H1 (cell line): ENCODE measurements around the gene FASTKD3. TPM values are rescaled to one million over a fixed set of nuclear protein-coding genes. Genes with fewer than 3 reads are reported as not detected.

ENCODE experiments used
- CTCF ChIA-PET: fragments of 300-600 bp; sonication (Branson Sonifier 250); formaldehyde crosslinking; loops from one replicate; lab custom pipeline; 2021; ENCODE audit not compliant: partially characterized antibody; lab: Charles Lee
- POLR2A ChIA-PET: fragments of 300-600 bp; sonication (Branson Sonifier 250); formaldehyde crosslinking; loops from one replicate; lab custom pipeline; 2021; ENCODE audit warnings: inconsistent platforms; ENCODE audit not compliant: partially characterized antibody; lab: Charles Lee
- DNase-seq, 2 experiments: peaks; one replicate each; pipeline versions ENCODE4 v3.0.0 to v3.0.0-alpha.2; 2010 to 2022; ENCODE audit warnings: low spot score in 2 of 2, low read depth in 1 of 2, mixed read lengths in 1 of 2
- FAIRE-seq: peaks from 2 replicates; lab custom pipeline; 2011; peaks lifted over from hg19 to GRCh38; lab: Jason Lieb, UNC
- H2AFZ ChIP-seq: 2 replicates; pipeline ENCODE4 v1.8.1; 2012; ENCODE audit warnings: low read length, inconsistent platforms
- H2AK5ac ChIP-seq: 2 replicates; pipeline ENCODE4 v1.6.1; 2013; ENCODE audit warnings: low read depth, low read length
- H2BK120ac ChIP-seq: replicated peaks from 2 replicates; pipeline ENCODE3; 2013; ENCODE audit warnings: low read depth, low read length, inconsistent platforms
- H2BK12ac ChIP-seq: 2 replicates; pipeline ENCODE4 v1.6.1; 2013; ENCODE audit warnings: low read depth, low read length
- H2BK15ac ChIP-seq: 2 replicates; pipeline ENCODE4 v1.6.1; 2013; ENCODE audit warnings: low read length
- H2BK20ac ChIP-seq: 2 replicates; pipeline ENCODE4 v1.6.1; 2013; ENCODE audit warnings: low read length
- H2BK5ac ChIP-seq: 2 replicates; pipeline ENCODE4 v1.6.1; 2013; ENCODE audit warnings: low read depth, low read length
- H3K14ac ChIP-seq: 2 replicates; pipeline ENCODE4 v1.6.1; 2013; ENCODE audit warnings: inconsistent platforms; ENCODE audit not compliant: insufficient read length
- H3K18ac ChIP-seq: 2 replicates; pipeline ENCODE4 v1.6.1; 2013; ENCODE audit warnings: low read length; ENCODE audit errors: extremely low read depth
- H3K23ac ChIP-seq: 2 replicates; pipeline ENCODE4 v1.6.1; 2013; ENCODE audit warnings: inconsistent platforms; ENCODE audit not compliant: insufficient read length
- H3K23me2 ChIP-seq: 2 replicates; pipeline ENCODE4 v1.6.1; 2013; ENCODE audit warnings: low read depth, low read length
- H3K27ac ChIP-seq: 2 replicates; pipeline ENCODE4 v1.6.1; 2011; ENCODE audit warnings: low read depth, low read length, inconsistent platforms
- H3K27me3 ChIP-seq, 4 experiments: replicated peaks in 1 of 4; 1 replicate in 1 of 4; 2 replicates in 3 of 4; pipeline versions ENCODE4 v1.6.1 to v1.8.1; 2011 to 2013; ENCODE audit warnings: low read length in 3 of 4, mild to moderate bottlenecking in 3 of 4, inconsistent platforms in 2 of 4, mixed read lengths in 2 of 4, moderate library complexity in 1 of 4; ENCODE audit not compliant: control insufficient read depth in 3 of 4, insufficient read depth in 3 of 4; ENCODE audit errors: extremely low read depth in 1 of 4
- H3K36me3 ChIP-seq, 4 experiments: 2 replicates each; pipeline versions ENCODE4 v1.6.1 to v1.8.1; 2011 to 2013; ENCODE audit warnings: mild to moderate bottlenecking in 4 of 4, low read length in 3 of 4, moderate library complexity in 2 of 4, control low read depth in 1 of 4, inconsistent platforms in 1 of 4; ENCODE audit not compliant: insufficient read depth in 4 of 4, control insufficient read depth in 2 of 4
- H3K4ac ChIP-seq: replicated peaks from 2 replicates; pipeline ENCODE3; 2013; ENCODE audit warnings: low read length, low read depth, mixed read lengths, inconsistent platforms; ENCODE audit not compliant: insufficient read length
- H3K4me1 ChIP-seq, 4 experiments: replicated peaks in 1 of 4; 1 replicate in 1 of 4; 2 replicates in 3 of 4; pipeline versions ENCODE4 v1.6.1 to v1.8.1; 2011 to 2013; ENCODE audit warnings: low read length in 3 of 4, inconsistent platforms in 2 of 4, mixed read lengths in 1 of 4; ENCODE audit not compliant: insufficient read depth in 4 of 4, control insufficient read depth in 3 of 4
- H3K4me2 ChIP-seq, 2 experiments: 2 replicates each; pipeline versions ENCODE4 v1.6.1 to v1.8.1; 2011 to 2013; ENCODE audit warnings: low read depth in 2 of 2, low read length in 2 of 2, control low read depth in 1 of 2, inconsistent platforms in 1 of 2, mild to moderate bottlenecking in 1 of 2; ENCODE audit not compliant: insufficient read depth in 1 of 2
- H3K4me3 ChIP-seq, 4 experiments: fragments of 200-600, 300-600 bp in 1 of 4; sonication (generic), shearing (Covaris generic), sonication (Bioruptor Twin) in 1 of 4; 2 replicates each; pipeline versions ENCODE4 v1.5.1 to v1.8.1; 2011 to 2016; ENCODE audit warnings: low read length in 4 of 4, low read depth in 3 of 4, control low read depth in 2 of 4, inconsistent platforms in 2 of 4, mild to moderate bottlenecking in 2 of 4, mixed read lengths in 1 of 4, moderate library complexity in 1 of 4; ENCODE audit not compliant: insufficient read depth in 2 of 4; ENCODE audit errors: extremely low read depth in 1 of 4
- H3K56ac ChIP-seq: replicated peaks from 2 replicates; pipeline ENCODE3; 2013; ENCODE audit warnings: low read depth, mild to moderate bottlenecking, mixed read lengths, low read length, inconsistent platforms; ENCODE audit not compliant: insufficient read length
- H3K79me1 ChIP-seq: 2 replicates; pipeline ENCODE4 v1.6.1; 2013; ENCODE audit warnings: low read depth, low read length, control low read depth
- H3K79me2 ChIP-seq, 2 experiments: 2 replicates each; pipeline versions ENCODE4 v1.6.1 to v1.8.1; 2012 to 2013; ENCODE audit warnings: low read length in 2 of 2, mild to moderate bottlenecking in 2 of 2, inconsistent platforms in 1 of 2; ENCODE audit not compliant: insufficient read depth in 2 of 2, control insufficient read depth in 1 of 2
- H3K9ac ChIP-seq, 4 experiments: replicated peaks in 1 of 4; 1 replicate in 1 of 4; 2 replicates in 3 of 4; pipeline versions ENCODE4 v1.6.1 to v1.8.1; 2011 to 2013; ENCODE audit warnings: low read depth in 3 of 4, low read length in 3 of 4, control low read depth in 2 of 4, mild to moderate bottlenecking in 2 of 4, moderate library complexity in 2 of 4, inconsistent platforms in 1 of 4; ENCODE audit errors: extremely low read depth in 1 of 4
- H3K9me3 ChIP-seq, 2 experiments: 2 replicates each; pipeline versions ENCODE4 v1.6.1 to v1.8.1; 2012 to 2013; ENCODE audit warnings: mild to moderate bottlenecking in 2 of 2, moderate library complexity in 2 of 2, control low read depth in 1 of 2, inconsistent platforms in 1 of 2, low read depth in 1 of 2, low read length in 1 of 2, mixed read lengths in 1 of 2; ENCODE audit not compliant: insufficient read depth in 2 of 2
- H4K20me1 ChIP-seq, 2 experiments: replicated peaks in 1 of 2; 2 replicates each; pipeline versions ENCODE3 to v1.8.1; 2011 to 2013; ENCODE audit warnings: inconsistent platforms in 2 of 2, low read length in 2 of 2, mild to moderate bottlenecking in 1 of 2; ENCODE audit not compliant: insufficient read depth in 2 of 2, control insufficient read depth in 1 of 2
- H4K5ac ChIP-seq: 2 replicates; pipeline ENCODE4 v1.6.1; 2013; ENCODE audit warnings: low read length, low read depth, mixed read lengths, inconsistent platforms; ENCODE audit not compliant: insufficient read length
- H4K8ac ChIP-seq: 2 replicates; pipeline ENCODE4 v1.8.0; 2013; ENCODE audit warnings: mild to moderate bottlenecking, moderate library complexity, low read length, inconsistent platforms; ENCODE audit not compliant: insufficient read depth; ENCODE audit errors: extremely low read depth
- H4K91ac ChIP-seq: replicated peaks from 2 replicates; pipeline ENCODE3; 2013; ENCODE audit warnings: low read length, mixed read lengths, inconsistent platforms; ENCODE audit not compliant: insufficient read length
- ASH2L ChIP-seq: fragments of 200-600, 300-600 bp; sonication (generic); IDR thresholded peaks from one replicate; pipeline ENCODE4 v1.7.1; 2017; ENCODE audit warnings: low read length
- BCL11A ChIP-seq, 2 experiments: IDR thresholded peaks; one replicate each; pipeline ENCODE4 v1.6.1; 2011; ENCODE audit warnings: low read depth in 2 of 2, low read length in 2 of 2, mild to moderate bottlenecking in 2 of 2
- CEBPB ChIP-seq: IDR thresholded peaks from 2 replicates; pipeline ENCODE4 v1.6.1; 2012; ENCODE audit warnings: low read depth, low read length
- CTBP2 ChIP-seq: IDR thresholded peaks from 2 replicates; pipeline ENCODE4 v1.7.0; 2011; ENCODE audit warnings: borderline replicate concordance, mild to moderate bottlenecking, moderate library complexity, mixed read lengths, low read length; ENCODE audit not compliant: insufficient read depth, insufficient read length
- GABPA ChIP-seq: IDR thresholded peaks from 2 replicates; pipeline ENCODE4 v1.6.1; 2011; ENCODE audit warnings: mild to moderate bottlenecking, low read length, moderate library complexity, borderline replicate concordance; ENCODE audit not compliant: insufficient read depth
- NRF1 ChIP-seq: IDR thresholded peaks from 2 replicates; pipeline ENCODE4 v1.6.1; 2011; ENCODE audit warnings: mild to moderate bottlenecking, low read depth, low read length, improper control_type of control experiment
- PHF8 ChIP-seq: fragments of 200-600 bp; sonication (generic); conservative IDR thresholded peaks from 2 replicates; pipeline ENCODE4 v1.7.1; 2012; ENCODE audit warnings: low read depth, mild to moderate bottlenecking, inconsistent platforms, low read length, moderate library complexity
- RAD21 ChIP-seq, 2 experiments: IDR thresholded peaks in 1 of 2; conservative IDR thresholded peaks in 1 of 2; 2 replicates each; pipeline ENCODE4 v1.6.1; 2011; ENCODE audit warnings: low read depth in 2 of 2, low read length in 2 of 2, improper control_type of control experiment in 1 of 2, inconsistent platforms in 1 of 2, mild to moderate bottlenecking in 1 of 2, moderate library complexity in 1 of 2
- RFX5 ChIP-seq: IDR thresholded peaks from 2 replicates; pipeline ENCODE4 v1.6.1; 2011; ENCODE audit warnings: low read depth, low read length, improper control_type of control experiment, borderline replicate concordance
- RNF2 ChIP-seq: fragments of 200-900, 300-1000 bp; sonication (generic); IDR thresholded peaks from 2 replicates; pipeline ENCODE4 v1.7.1; 2016; ENCODE audit warnings: borderline replicate concordance, low read depth, mild to moderate bottlenecking, antibody characterized with exemption, low read length; ENCODE audit not compliant: poor library complexity, severe bottlenecking; ENCODE audit errors: missing control alignments
- SRF ChIP-seq: IDR thresholded peaks from 2 replicates; pipeline ENCODE4 v1.6.1; 2011; ENCODE audit warnings: mild to moderate bottlenecking, low read depth, low read length, moderate library complexity
- TCF12 ChIP-seq: IDR thresholded peaks from 2 replicates; pipeline ENCODE4 v1.6.1; 2011; ENCODE audit warnings: low read depth, mild to moderate bottlenecking, low read length
- YY1 ChIP-seq: IDR thresholded peaks from 2 replicates; pipeline ENCODE4 v1.6.1; 2011; ENCODE audit warnings: low read depth, mild to moderate bottlenecking, low read length
- WGBS, 2 experiments: shearing (Covaris generic) in 1 of 2; methylation state at CpG; one replicate each; pipeline versions ENCODE4 v1.1.6 to v1.1.7; 2013 to 2015; ENCODE audit warnings: low lambda C conversion rate in 2 of 2, mixed read lengths in 2 of 2, inconsistent platforms in 1 of 2, low coverage in 1 of 2, missing lambda C conversion rate in 1 of 2; ENCODE audit not compliant: insufficient replicate concordance in 2 of 2, insufficient coverage in 1 of 2, insufficient read length in 1 of 2; ENCODE audit errors: extremely low coverage in 1 of 2, missing lambda C conversion rate in 1 of 2; 5-methylcytosine and 5-hydroxymethylcytosine counted together
- polyA plus RNA-seq, 7 experiments: library from polyadenylated mRNA; depleted of rRNA in 3 of 7; stranded (reverse) in 5 of 7; unstranded in 2 of 7; fragments of >200 nt in 5 of 7; fragments of 200-250 nt in 2 of 7; gene quantifications; 1 replicate in 5 of 7; 2 replicates in 1 of 7; 4 replicates in 1 of 7; pipeline versions ENCODE4 v1.2.1 to v1.2.3, GENCODE V29; 2011 to 2013; ENCODE audit warnings: missing spikeins in 2 of 7, mixed read lengths in 2 of 7
- total RNA-seq: library from RNA; stranded (reverse); fragmentation: NEBNext Ultra II Directional; extraction: Animal tissue kit (Norgen Biotek cat#: 25700); gene quantifications from 2 replicates; pipeline ENCODE4 v1.2.1, GENCODE V29; 2021
- TF ChIP-seq, protein P1 (sequence below): IDR thresholded peaks from 2 replicates; pipeline ENCODE4 v1.6.1; 2012; ENCODE audit warnings: inconsistent platforms

FASTKD3 gene
- total and polyA plus RNA-seq, 2 of the 8 experiments (the other 6 are each of a cell fraction or from before 2014, with no cell fraction given): 5.6 to 7.6 TPM

DNA sequence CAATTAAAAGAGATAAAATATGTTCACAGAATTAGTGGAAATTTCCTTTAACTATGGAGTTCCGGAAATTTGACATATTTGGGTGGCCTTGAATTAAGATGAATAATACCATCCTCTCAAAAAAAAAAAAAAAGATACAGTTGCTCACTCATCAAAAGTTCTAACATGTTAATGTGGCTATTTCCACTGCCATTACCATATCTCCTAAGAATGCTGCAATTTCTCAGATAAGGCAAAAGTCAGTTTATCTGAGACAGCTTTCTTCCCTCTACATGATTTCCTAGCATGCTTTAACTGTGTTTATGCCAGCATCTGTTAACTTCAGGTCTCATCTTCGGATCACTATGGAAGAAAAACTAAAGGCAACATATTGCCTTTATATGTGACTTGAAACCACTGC lies 2.6 kb downstream of the FASTKD3 start:
- Histone ChIP-seq H2BK5ac (no peak overlapping the region), H2BK120ac (no peak overlapping the region), H3K18ac (no peak overlapping the region), H2AK5ac (no peak overlapping the region), H3K36me3 (peaks cover 0 to 20% (median 5%) of the 10 kb centered on the region in 4 experiments; a peak in 3 of 8 replicates), H4K20me1 (peaks cover 3 to 9% of the 10 kb centered on the region in 2 experiments), H3K27ac (no peak overlapping the region), H3K4me3 (no peak overlapping the region), H2BK20ac (no peak overlapping the region), H3K4me1 (peaks cover 0 to 4% (median 0%) of the 10 kb centered on the region in 4 experiments; a peak in 2 of 7 replicates), H3K9me3 (no peaks in the 10 kb centered on the region), H4K5ac (no peak overlapping the region), H2BK12ac (no peak overlapping the region), H3K14ac (no peak overlapping the region), H2AFZ (no peak overlapping the region), H3K23ac (no peak overlapping the region), H3K23me2 (peaks cover 7% of the 10 kb centered on the region), H4K8ac (no peak overlapping the region), H3K79me2 (peaks cover 15 to 28% of the 10 kb centered on the region in 2 experiments), H4K91ac (no peak overlapping the region), H3K27me3 (no peaks in the 10 kb centered on the region), H3K4ac (no peak overlapping the region), H3K56ac (no peak overlapping the region), H3K9ac (no peak overlapping the region), H3K4me2 (no peak overlapping the region), H3K79me1 (no peaks in the 10 kb centered on the region), H2BK15ac (no peak overlapping the region)
- FAIRE-seq (no peak), DNase-seq (no peak)
- ChIA-PET CTCF (interaction anchor here (0.6 to 0.7 kb wide), 2 partner anchors 231 to 778 kb away, joined by 3 read pairs; no protein-coding TSS in a partner anchor), POLR2A (no interaction called here)
- WGBS, 2 experiments: 91% methylated on average over 2 of the region's 2 CpGs; no CpG with 5 or more reads in 1 of the 2 experiments
- TF ChIP-seq TCF12 (no peak), PHF8 (no peak), RNF2 (no peak), ASH2L (no peak), CEBPB (no peak), BCL11A (IDR thresholded peaks at IDR 0.05; ENCODE audit: low read depth in 2 of 2, low read length in 2 of 2) (no peak), NRF1 (no peak), RFX5 (no peak), SRF (no peak), YY1 (no peak), RAD21 (IDR thresholded peaks at IDR 0.05 in 1 of 2, conservative IDR thresholded peaks at IDR 0.05 in 1 of 2; ENCODE audit: low read depth in 2 of 2, low read length in 2 of 2) (no peak), GABPA (no peak), CTBP2 (no peak)
- TF ChIP-seq, protein P1, sequence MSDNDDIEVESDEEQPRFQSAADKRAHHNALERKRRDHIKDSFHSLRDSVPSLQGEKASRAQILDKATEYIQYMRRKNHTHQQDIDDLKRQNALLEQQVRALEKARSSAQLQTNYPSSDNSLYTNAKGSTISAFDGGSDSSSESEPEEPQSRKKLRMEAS: no peak
